Measurements from ENCODE around the gene DHRS7B. TPM values are rescaled to one million over a fixed set of nuclear protein-coding genes. Genes with fewer than 3 reads are reported as not detected.

DHRS7B gene
- total and polyA plus RNA-seq, 2 of the 13 experiments (the other 11 are each of a cell fraction or from before 2014, with no cell fraction given), result 20.0 to 35.8 TPM

GRCh38 chr17:21163101-21163500, 36.3 kb downstream of the DHRS7B start (continued):
- no peak for TF ChIP-seq RERE (CRISPR knock-in tag; IDR thresholded peaks at IDR 0.05; ENCODE audit: low read depth)
- TF ChIP-seq ZNF607 (CRISPR knock-in tag; IDR thresholded peaks at IDR 0.05; ENCODE audit: borderline replicate concordance), result no peak
- TF ChIP-seq SOX5 (CRISPR knock-in tag; IDR thresholded peaks at IDR 0.05; ENCODE audit: borderline replicate concordance), result no peak
- no peak for TF ChIP-seq PRMT3 (CRISPR knock-in tag; IDR thresholded peaks at IDR 0.05; ENCODE audit: borderline replicate concordance, low read depth)
- TF ChIP-seq, protein P1, sequence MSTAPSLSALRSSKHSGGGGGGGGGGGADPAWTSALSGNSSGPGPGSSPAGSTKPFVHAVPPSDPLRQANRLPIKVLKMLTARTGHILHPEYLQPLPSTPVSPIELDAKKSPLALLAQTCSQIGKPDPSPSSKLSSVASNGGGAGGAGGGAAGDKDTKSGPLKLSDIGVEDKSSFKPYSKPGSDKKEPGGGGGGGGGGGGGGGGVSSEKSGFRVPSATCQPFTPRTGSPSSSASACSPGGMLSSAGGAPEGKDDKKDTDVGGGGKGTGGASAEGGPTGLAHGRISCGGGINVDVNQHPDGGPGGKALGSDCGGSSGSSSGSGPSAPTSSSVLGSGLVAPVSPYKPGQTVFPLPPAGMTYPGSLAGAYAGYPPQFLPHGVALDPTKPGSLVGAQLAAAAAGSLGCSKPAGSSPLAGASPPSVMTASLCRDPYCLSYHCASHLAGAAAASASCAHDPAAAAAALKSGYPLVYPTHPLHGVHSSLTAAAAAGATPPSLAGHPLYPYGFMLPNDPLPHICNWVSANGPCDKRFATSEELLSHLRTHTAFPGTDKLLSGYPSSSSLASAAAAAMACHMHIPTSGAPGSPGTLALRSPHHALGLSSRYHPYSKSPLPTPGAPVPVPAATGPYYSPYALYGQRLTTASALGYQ (CRISPR knock-in tag; IDR thresholded peaks at IDR 0.05), result no peak
- no peak for TF ChIP-seq ZBED4 (CRISPR knock-in tag; IDR thresholded peaks at IDR 0.05; ENCODE audit: borderline replicate concordance)
- no peak for TF ChIP-seq TAF1 (CRISPR knock-in tag; IDR thresholded peaks at IDR 0.05)
- TF ChIP-seq PAWR (CRISPR knock-in tag; IDR thresholded peaks at IDR 0.05; ENCODE audit: borderline replicate concordance), result no peak
- TF ChIP-seq NR2F2 (IDR thresholded peaks at IDR 0.05; ENCODE audit: borderline replicate concordance, low read depth), result no peak
- TF ChIP-seq HNRNPH1 (optimal IDR thresholded peaks at IDR 0.05; ENCODE audit: low read depth, low read length), result no peak
- no peak for TF ChIP-seq TRAFD1 (CRISPR knock-in tag; IDR thresholded peaks at IDR 0.05; ENCODE audit: borderline replicate concordance)
